Caki2 (cell line): ENCODE measurements around the gene PDIA6. TPM values are rescaled to one million over a fixed set of nuclear protein-coding genes. Genes with fewer than 3 reads are reported as not detected.

Source experiments
- DNase-seq: peaks from one replicate; pipeline ENCODE4 v3.0.0-alpha.2; 2015; ENCODE audit warnings: low read depth
- in situ Hi-C: cut with HindIII; loops from 2 replicates; pipeline ENCODE4 v1.10.0; 2016; ENCODE audit warnings: low sequenced_read_pairs, low pct_unique_long_range_greater_than_20kb, mixed read lengths
- total RNA-seq: library from RNA; depleted of rRNA; stranded (reverse); fragments of >200 nt; shearing (Covaris generic); gene quantifications from 2 replicates; pipeline ENCODE4 v1.2.3, GENCODE V29; 2014; ENCODE audit warnings: low replicate concordance; rRNA removed

The PDIA6 gene
- total RNA-seq, 1 experiment from 2014 or later, result 548 TPM

GRCh38 chr2:10757814-10758286, 54.7 kb downstream of the PDIA6 start:
- no peak for DNase-seq
- in situ Hi-C loops, result no loop called here

GRCh38 chr2:10755621-10756020, 57.0 kb downstream of the PDIA6 start:
- in situ Hi-C loops, result no loop called here
- no peak for DNase-seq

- DNase-seq, result no peak
- in situ Hi-C loops, result no loop called here
Observed at GRCh38 chr2:10753876-10754275, 58.7 kb downstream of the PDIA6 start.

- in situ Hi-C loops, result no loop called here
- no peak for DNase-seq
Observed at GRCh38 chr2:10753156-10753555, 59.4 kb downstream of the PDIA6 start.

- DNase-seq, result no peak
- in situ Hi-C loops, result no loop called here
Observed at GRCh38 chr2:10752236-10752635, 60.3 kb downstream of the PDIA6 start.

GRCh38 chr2:10750610-10751009, 62.0 kb downstream of the PDIA6 start:
- no peak for DNase-seq
- in situ Hi-C loops, result no loop called here

- in situ Hi-C loops, result no loop called here
- DNase-seq, result no peak
Observed at GRCh38 chr2:10742666-10743065, 69.9 kb downstream of the PDIA6 start.

- in situ Hi-C loops, result no loop called here
- no peak for DNase-seq
Observed at GRCh38 chr2:10741139-10741538, 71.4 kb downstream of the PDIA6 start.

GRCh38 chr2:10740226-10740625, 72.4 kb downstream of the PDIA6 start:
- in situ Hi-C loops, result no loop called here
- no peak for DNase-seq

GRCh38 chr2:10738192-10738591, 74.4 kb downstream of the PDIA6 start:
- in situ Hi-C loops, result no loop called here

GRCh38 chr2:10733980-10734379, 78.6 kb downstream of the PDIA6 start:
- in situ Hi-C loops, result no loop called here
- DNase-seq, result no peak

More at GRCh38 chr2:10738192-10738591, 74.4 kb downstream of the PDIA6 start:
- DNase-seq, result no peak

GRCh38 chr2:10733566-10733925, 79.0 kb downstream of the PDIA6 start:
- in situ Hi-C loops, result no loop called here
- no peak for DNase-seq

Other genes with a start within 250 kb of the PDIA6 start
- 16.3 and 26.3 TPM in 2 replicates for gene NOL10, start 122.8 kb downstream of the PDIA6 start, total RNA-seq
- gene ATP6V1C2, start 91.2 kb downstream of the PDIA6 start, total RNA-seq, result not detected in 2 replicates
- 0.17 TPM in 1 of 2 replicates, not detected in the other for gene KCNF1, start 99.1 kb upstream of the PDIA6 start, total RNA-seq